COLO829 (cell line): Measurements from ENCODE around the gene GABRD.

Experiments
- DNase-seq: peaks from one replicate; pipeline ENCODE4 v3.0.0; 2012; ENCODE audit warnings: low spot score

Gene GABRD

DNA sequence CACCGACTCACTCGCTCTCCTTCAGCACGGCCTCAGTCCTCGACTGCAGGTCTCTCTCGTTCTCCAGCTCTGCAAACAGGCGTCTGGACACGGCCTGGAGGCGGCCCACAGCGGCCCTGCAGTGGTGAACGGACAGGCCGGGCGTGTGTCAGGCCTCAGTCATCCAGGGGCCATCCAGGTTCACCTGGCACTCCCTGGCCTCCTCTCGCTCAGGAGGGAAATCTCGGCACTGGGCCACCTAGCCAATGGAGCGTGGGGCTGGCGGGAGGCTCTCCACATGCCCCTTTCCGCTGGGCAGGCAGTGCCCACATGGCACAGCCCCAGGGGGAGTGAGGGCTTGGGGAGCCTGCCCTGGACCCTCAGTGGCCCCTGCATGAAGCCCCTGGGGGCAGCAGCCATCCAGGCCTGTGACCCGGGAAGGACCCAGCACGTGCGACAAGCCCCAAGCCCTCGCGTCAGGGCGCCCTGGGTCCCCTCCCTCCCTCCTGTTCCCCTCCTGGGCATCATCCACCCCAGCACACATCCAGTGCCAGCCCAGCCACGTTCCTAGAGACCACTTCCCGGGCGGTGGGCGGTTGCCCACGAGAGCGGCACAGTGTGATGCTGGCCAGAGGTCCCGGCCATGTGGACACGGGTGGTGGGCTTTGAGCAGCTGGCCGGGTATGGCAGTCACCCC lies 33.6 kb upstream of the GABRD start:
- DNase-seq: no peak

DNA sequence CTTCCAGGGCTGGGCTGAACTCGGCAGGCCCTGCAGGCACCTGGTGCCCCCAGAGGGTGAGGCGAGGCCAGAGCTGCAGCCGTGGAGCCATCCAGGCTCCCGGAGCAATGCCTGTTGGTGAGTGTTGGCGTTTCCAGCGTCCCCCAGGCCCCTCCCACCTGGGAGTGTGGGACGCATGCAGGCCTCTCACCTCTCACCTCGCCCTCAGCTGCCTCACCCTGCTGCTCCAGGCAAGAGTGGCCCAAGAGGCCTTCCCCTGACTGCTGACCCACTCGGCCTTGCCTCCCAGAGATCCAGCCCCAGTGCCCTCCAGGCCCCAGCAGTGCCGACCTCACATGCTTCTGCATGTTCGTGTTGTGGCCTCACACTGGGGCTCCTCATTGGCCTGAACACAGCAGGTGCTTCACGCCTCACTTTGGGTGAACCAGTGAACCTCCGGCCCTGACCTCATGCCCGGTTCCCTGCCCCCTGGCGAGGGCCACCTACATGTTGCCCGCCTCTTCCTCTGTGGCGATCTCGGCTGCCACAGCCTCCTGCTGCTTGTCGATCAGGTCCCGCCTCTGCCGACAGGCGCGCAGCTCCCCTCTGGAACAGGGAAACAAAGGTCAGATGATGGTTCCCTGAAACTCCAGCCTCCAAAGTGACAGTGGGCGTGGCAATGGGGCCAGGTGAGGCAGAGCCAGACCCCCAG lies 32.5 kb upstream of the GABRD start:
- DNase-seq: no peak

DNA sequence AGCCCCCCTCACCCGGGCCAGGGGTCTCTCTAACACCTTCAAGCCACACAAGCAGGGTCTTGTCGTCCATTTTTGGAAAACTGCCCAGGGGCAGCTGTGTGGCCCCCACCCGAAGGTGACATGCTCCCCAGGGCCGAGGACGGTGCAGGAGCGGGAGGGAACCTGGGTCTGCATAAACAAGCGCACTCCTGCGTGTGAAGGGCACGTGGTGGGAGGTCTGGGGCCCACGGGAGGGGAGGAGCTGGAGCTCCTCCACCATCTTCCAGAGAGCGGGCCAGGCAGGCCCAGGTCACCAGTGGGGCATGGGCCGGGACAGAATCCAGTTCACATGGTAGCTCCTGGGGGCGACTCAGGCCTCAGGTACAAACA lies 32.0 kb upstream of the GABRD start:
- no peak for DNase-seq

DNA sequence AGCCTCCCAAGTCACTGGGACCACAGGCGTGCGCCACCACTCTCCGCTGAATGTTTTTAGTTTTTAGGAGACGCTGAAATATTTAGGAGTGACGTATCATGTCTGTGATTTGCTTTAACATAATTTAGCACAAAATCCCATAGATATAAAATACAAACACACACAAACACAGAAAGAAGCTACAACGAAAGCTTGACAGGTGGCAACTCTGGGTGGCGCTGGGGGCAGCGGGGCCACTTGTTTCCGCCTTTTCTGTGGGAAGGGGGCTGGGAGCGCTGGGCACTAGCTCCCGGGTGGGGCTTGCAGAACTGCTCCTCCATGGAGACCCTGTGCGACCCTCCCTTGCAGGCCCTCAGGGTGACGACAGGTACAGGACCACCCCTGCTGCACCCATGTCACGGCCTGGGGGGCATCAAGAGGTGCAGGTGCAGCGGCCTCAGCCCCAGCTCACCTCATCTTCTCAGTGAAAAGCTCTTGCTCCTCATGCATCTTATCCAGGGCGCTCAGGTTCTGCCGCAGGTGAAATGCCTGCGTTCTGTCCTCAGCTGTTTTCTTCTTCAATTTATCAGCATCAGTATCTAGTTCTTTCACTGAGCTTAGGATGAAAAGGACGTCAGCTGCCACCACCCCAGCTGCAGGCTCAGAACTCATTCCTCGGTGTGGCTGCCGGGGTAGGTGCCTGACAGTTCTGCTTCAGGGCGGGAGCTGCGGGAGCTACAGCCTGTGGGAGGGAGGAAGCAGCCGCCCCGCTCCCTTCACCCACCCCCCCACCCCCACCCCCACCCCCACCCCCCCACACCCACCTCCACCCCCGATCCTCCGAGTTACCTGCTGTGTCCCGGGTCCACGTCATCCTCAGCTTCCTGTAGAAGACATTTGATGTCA lies 30.8 kb upstream of the GABRD start:
- no peak for DNase-seq

- no peak for DNase-seq
These were observed 30.0 kb upstream of the GABRD start for GRCh38 chr1:1989102-1989542.

DNA sequence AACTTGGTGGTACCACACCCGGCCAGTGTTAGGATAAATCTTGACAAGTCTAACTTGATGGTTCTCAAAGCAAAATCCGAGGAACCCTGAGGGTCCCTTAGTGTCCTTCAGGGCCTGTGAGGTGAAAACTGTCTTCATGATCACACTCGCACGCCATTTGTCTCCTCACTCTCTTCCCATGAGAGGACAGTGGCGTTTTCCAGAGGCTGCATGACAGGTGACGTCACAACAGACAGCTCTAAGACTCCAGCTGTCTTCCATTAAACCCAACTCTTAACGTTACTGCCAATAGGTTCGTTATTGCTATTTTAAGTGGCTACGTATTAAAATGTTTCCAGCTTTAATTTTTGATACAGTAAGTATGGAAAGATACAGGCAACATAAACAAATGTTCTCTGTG lies 29.4 kb upstream of the GABRD start:
- DNase-seq: no peak

DNA sequence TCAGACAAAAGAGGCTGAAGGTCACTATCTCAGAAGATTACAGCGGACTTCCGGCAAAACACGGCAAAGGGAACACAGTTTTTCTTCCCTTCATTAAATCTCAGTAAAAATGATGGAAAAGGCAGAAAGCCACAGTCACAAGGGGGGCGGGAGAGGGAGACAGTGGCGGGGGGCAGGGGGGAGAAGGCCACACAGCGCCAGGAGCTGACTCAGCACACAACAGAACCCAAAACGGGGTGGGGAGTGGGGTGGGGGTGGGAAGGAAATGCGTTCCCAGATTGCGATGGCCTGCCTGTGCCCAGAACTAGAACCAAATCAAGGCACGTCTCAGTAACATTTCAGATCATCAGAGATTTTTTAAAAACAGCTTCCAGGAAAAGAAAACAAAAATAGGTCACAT lies 28.9 kb upstream of the GABRD start:
- no peak for DNase-seq

GRCh38 chr1:1994536-1994935 lies 24.6 kb upstream of the GABRD start:
- no peak for DNase-seq

DNA sequence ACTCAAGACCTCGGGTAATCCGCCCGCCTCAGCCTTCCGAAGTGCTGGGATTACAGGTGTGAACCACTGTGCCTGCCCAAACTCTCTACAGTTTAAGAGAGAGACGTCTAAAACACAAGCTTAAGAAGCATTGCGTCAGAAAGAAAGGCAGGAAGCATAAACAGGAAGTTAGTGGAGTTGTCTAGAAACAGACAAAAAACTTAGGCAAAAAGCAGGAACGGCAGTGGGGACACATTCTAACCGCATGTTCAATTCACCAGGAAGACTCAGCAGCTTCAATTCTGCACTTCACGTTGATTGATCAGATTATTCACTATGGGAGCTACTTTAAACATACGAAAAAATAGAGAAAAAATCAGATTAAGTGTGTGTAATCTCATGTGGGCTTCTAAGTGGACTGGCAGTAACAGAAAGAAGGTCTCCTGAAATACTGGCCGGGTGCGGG lies 22.9 kb upstream of the GABRD start:
- DNase-seq: no peak

DNA sequence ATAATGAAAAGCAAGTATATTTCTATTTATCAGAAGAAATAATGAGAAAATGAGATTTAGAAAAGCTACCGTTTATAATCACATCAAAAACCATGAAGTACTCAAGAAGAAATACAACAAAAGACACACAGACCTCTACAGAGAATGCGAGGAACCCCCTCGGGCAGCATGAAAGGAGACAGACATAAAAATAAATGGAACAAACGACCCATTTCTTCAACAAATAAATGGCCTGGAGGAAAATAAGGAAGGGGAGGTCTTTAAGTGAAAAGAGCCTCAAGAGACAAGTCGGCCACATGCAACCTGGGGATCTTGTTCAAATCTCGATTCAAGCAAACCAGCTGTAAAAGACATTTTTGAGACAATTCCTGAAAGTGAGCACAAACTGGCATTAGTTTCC lies 21.6 kb upstream of the GABRD start:
- DNase-seq: peak; percentile 8

- no peak for DNase-seq
These were observed 18.7 kb upstream of the GABRD start for GRCh38 chr1:2000432-2000831.

- DNase-seq: no peak
These were observed 18.3 kb upstream of the GABRD start for GRCh38 chr1:2000850-2001249.

GRCh38 chr1:2001773-2002411 lies 17.3 kb upstream of the GABRD start:
- no peak for DNase-seq

DNA sequence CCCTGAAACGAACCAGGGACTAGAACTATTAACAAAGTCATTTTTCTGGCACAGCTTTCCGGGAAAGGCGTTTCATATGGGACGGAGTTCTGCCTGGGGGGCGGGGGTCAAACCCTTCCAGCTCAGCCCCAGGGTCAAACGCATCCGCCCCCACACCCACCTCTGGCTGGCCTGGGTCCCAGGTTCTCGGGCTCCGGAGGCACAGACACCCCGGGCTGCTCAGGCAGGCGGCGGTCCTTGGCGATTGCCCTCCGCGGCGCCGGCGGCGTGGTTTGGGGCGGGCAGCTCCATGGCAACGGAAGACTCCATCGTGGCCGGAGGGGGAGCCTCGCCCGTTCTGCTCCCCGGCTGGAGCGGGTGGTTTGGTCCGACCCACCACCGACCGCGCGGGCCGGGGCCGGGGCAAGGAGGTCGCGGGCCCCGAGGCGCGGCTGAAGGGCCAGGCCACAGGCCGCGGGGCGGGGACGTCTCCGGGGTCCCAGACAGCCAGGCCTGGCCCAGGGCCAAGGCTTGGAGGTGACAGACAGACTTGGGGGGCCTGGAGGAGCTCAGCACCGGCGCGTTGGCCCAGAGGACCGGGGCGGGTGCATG lies 15.5 kb upstream of the GABRD start, which contains the start of gene CFAP74:
CFAP74 (minus strand) TSS at position 246 of the 591 bp plus-strand sequence. CDS start 12,830 bp downstream, outside the sequence.
- no peak for DNase-seq

DNA sequence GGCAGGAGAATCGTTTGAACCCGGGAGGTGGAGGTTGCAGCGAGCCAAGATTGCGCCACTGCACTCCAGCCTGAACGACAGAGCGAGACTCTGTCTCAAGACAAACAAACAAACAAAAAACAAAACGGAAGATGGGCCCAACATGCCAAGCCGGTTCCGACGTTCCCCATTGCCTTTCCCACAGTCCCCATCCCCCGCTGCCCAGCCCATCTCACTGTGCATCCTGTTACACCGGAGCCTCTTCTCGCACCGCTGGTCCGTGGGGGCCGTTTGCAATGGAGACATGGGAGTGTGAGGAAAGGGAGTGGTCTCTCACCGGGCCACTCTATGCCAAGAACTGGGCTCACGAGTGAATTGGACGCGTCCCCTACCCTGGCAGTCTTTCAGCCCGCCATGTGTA lies 14.3 kb upstream of the GABRD start:
- no peak for DNase-seq

DNA sequence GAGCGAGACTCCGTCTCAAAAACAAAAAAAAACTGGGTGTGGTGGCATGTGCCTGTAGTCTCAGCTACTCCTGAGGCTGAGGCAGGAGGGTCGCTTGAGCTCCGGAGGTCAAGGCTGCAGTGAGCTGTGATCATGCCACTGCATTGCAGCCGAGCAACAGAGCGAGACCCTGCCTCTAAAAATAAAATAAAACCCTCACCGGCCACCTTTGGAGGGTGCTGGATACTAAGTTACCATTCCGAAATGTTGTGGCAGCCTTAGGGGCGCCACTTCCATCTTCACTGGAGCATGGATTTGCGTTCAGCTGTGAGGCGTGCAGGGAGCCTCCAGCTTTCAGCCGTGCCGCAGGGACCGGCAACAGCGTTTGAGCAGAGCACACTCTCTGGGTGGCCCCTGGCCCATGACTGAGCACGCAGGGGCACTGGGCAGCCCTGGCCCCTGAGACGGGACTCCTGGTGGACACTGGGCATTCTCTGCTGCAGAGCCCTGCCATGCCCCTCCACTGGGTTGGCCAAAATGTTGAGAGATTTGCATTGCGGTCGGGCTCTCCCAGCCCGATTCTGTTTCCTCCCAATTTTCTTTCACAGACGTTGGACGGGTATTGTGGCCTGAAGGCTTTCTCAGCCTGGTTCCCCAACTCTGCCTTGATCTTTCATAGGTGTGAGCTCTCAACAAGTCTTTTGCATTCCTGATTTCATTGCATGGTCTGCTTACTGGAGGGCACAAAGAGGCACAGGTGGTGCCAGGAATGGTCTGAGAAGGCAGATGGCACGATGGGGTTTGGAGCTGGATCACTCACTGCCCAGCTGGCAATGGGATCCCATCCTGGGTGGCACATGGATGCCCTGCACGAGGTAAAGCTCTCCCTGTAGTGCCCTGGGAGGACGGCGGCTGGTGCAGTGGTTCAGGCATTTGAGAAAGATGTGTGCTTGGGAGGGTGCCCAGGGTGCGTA lies 9.8 kb upstream of the GABRD start:
- DNase-seq: no peak

DNA sequence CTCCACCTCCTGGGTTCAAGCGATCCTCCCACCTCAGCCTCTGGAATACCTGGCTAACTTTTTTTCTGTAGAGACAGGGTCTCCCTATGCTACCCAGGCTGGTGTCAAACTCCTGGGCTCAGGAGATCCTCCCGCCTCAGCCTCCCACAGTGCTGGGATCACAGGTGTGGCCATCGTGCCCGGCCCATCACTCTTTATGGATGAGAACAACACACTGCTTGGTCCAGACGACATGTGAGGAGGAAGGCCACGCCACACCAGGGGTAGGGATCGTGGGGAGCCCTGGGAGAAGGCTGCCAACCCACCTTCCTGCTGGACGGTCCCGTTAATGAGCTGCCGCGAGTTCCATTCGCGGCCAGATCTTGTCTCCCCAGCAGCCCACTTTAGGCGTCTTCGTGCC lies 5.0 kb upstream of the GABRD start:
- DNase-seq: no peak

DNA sequence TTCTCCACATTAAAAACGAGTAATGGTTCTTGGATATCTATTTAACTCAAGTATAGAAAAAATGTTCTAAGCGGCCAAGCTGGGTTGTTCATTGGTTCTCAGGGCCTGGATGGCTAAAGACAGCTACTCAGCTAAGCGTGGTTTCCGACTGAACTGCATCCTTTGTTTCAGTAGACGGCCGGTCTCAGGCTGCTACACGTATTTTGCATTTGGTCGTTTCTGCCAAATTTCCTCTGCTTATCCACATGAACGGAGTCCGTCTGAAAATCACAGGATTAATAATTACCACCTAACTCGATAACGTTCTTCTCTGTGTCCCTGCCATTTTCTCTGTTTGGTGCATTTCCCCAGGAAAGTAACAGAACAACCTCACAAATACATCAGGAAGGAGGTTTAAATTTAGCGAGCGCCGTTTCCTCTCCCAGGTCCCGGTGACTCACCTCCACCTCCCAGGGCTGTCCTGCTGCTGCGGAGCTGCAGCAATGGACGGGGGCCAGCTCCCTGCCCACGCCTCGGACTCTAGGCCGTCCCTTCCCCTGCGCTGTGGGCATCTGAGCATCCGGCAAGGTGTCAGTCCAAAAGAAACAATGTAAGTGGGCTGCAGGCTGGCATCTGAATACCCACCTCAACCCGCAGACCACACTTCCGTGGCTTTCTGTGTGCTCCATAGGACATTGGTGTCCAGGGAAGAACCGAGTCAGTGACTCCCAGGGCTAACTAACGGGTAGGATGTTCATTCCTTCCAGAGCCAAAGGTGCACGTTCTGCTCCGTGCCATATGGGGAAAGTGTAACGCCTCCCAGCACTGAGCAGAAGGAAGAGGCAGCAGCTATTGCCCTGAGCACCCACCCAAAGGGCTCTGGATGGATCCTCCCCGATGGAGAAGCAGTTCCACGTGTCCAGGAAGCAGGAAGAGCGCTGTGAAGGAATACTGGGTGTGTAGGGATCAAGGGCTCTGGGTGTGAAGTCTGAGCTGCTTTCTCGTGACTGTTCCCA lies 4.1 kb upstream of the GABRD start:
- peak; percentile 38 for DNase-seq

- DNase-seq: no peak
These were observed 3.0 kb upstream of the GABRD start for GRCh38 chr1:2016123-2016522.
